ENCODE data around the gene SCRN1.

The SCRN1 gene

DNA sequence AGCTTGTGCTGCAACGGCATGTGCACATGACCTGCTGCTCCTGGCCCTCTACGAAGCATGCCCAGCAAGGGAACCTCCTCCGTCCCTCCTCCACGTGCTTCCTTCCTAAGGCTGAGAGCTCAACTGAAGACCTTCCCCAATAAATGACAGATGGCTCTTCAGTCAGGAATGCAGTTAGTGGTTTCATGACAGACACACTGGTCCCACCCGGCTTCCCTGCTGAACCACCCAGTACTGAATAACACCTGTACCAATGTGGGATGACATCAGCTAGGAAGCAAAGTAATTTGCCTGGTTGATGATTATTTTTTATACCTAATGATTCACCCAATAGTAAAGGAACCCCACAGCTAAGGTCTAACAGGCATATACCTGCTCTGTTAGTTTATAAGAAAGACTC, 69.1 kb downstream of the SCRN1 start:
- no peak overlapping the region for H3K4me3 ChIP-seq (ENCODE audit: low read length)
- H3K9me3 ChIP-seq (ENCODE audit: insufficient read depth, low read depth, low read length) = no peaks in the 10 kb centered on the region
- H3K36me3 ChIP-seq (ENCODE audit: insufficient read depth, low read depth, low read length) = peaks cover 22% of the 10 kb centered on the region
- no peak overlapping the region for H3K9ac ChIP-seq (ENCODE audit: low read depth, low read length)
- H3K27ac ChIP-seq (ENCODE audit: low read length) = no peak overlapping the region
- no peaks in the 10 kb centered on the region for H3K4me1 ChIP-seq (ENCODE audit: insufficient read depth, low read length)
- no peaks in the 10 kb centered on the region for H3K27me3 ChIP-seq (ENCODE audit: insufficient read depth, low read length)

DNA sequence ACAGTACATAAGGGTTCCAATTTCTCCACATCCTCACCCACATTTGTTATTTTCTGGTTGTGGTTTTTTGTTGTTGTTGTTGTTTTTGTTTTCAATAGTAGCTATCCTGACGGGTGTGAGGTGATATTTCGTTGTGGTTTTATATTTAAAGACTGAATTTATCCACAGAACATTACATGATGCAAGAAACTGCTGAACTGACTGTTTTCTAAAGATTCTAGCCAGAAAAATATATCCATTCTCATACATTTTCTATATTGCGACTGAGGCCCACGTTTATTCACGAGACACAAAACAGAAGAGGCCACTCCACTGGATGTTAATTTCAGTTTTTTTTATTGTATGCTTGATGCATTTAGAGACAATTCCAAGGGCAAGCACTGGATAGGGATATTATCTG, 69.8 kb downstream of the SCRN1 start:
- no peak overlapping the region for H3K27ac ChIP-seq (ENCODE audit: low read length)
- H3K4me1 ChIP-seq (ENCODE audit: insufficient read depth, low read length) = no peaks in the 10 kb centered on the region
- H3K36me3 ChIP-seq (ENCODE audit: insufficient read depth, low read depth, low read length) = peaks cover 22% of the 10 kb centered on the region
- H3K9me3 ChIP-seq (ENCODE audit: insufficient read depth, low read depth, low read length) = no peaks in the 10 kb centered on the region
- H3K9ac ChIP-seq (ENCODE audit: low read depth, low read length) = no peak overlapping the region
- no peak overlapping the region for H3K4me3 ChIP-seq (ENCODE audit: low read length)
- no peaks in the 10 kb centered on the region for H3K27me3 ChIP-seq (ENCODE audit: insufficient read depth, low read length)

DNA sequence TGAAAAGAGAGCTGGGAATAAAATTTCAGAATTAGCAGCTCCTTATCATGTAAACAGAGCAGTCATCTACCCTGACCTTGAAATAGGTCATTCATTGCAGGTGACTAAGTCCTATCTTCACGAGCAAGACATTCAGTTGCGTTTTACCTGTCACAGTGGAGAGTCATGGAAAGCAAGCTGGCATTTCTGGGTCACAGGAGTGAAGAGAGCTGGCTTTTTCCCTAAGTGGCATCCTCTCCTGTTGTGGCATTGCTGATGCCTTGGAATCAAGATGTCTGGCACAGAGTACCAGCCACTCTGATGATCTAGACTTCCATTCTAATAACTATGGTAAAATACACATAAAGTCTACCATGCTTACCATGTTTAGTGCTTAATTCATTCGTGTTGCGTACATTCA, 70.8 kb downstream of the SCRN1 start:
- Histone ChIP-seq H3K36me3 (ENCODE audit: insufficient read depth, low read depth, low read length) (peaks cover 21% of the 10 kb centered on the region), H3K9ac (ENCODE audit: low read depth, low read length) (no peak overlapping the region), H3K4me3 (ENCODE audit: low read length) (no peak overlapping the region), H3K27me3 (ENCODE audit: insufficient read depth, low read length) (no peaks in the 10 kb centered on the region), H3K4me1 (ENCODE audit: insufficient read depth, low read length) (no peaks in the 10 kb centered on the region), H3K9me3 (ENCODE audit: insufficient read depth, low read depth, low read length) (no peaks in the 10 kb centered on the region), H3K27ac (ENCODE audit: low read length) (no peak overlapping the region)

DNA sequence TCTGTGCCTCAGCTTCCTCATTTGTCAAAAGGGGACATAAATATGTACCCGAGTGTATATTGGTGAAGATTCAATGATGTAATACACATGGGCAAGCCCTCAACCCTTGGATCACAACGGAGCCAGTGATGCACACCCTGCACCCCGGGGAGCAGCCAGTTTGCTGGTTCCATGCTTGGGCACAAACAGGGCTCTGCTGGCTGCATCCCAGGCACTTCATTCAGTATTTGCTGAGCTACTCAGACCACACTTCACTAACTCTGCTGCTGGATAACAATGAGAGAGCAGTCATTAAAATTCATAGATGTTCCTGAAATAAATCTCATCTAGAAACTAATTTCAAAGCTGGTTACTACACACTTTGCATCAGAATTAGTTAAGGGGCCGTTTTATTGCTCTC, 72.0 kb downstream of the SCRN1 start:
- Histone ChIP-seq H3K4me1 (ENCODE audit: insufficient read depth, low read length) (no peaks in the 10 kb centered on the region), H3K36me3 (ENCODE audit: insufficient read depth, low read depth, low read length) (peaks cover 10% of the 10 kb centered on the region), H3K27ac (ENCODE audit: low read length) (no peak overlapping the region), H3K4me3 (ENCODE audit: low read length) (no peak overlapping the region), H3K27me3 (ENCODE audit: insufficient read depth, low read length) (no peaks in the 10 kb centered on the region), H3K9me3 (ENCODE audit: insufficient read depth, low read depth, low read length) (no peaks in the 10 kb centered on the region), H3K9ac (ENCODE audit: low read depth, low read length) (no peak overlapping the region)

DNA sequence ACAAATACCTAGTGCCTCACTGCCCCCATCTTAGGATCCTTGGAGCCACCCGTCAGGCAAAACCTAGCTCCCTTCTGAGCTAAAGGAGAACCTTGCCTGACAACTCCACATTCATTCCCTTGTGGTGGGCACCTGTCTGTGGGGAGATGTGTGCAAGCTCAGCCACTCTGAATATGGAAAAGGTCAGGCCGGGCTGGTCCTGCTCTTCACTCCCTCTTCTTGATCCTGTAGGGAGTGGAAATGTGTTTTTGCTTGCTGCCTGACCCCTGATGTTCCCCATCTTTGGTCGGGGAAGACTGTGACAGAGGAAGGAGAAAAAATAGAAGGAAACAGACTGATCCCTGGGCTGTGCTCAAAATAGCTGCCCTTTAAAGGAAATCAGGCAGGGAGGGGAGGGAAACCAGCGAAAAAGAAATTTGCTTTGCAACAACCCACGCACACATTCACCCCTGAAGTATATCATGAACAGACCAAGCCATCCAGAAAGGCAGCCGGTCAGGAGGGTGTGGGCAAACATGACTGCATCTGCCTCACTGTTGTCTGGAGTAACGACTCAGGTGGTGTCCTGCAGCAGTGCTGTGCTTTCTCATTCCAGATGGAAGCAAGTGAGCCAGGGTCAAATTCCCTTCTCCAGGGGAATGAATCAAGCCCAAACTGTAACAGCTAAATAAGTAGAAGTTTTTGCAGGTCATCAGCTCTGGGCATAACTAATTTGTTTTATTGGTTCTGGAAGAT, 74.0 kb downstream of the SCRN1 start:
- Histone ChIP-seq H3K36me3 (ENCODE audit: insufficient read depth, low read depth, low read length) (peaks cover 10% of the 10 kb centered on the region), H3K9ac (ENCODE audit: low read depth, low read length) (no peak overlapping the region), H3K27ac (ENCODE audit: low read length) (no peak overlapping the region), H3K27me3 (ENCODE audit: insufficient read depth, low read length) (no peaks in the 10 kb centered on the region), H3K4me3 (ENCODE audit: low read length) (no peak overlapping the region), H3K4me1 (ENCODE audit: insufficient read depth, low read length) (no peaks in the 10 kb centered on the region), H3K9me3 (ENCODE audit: insufficient read depth, low read depth, low read length) (no peaks in the 10 kb centered on the region)

DNA sequence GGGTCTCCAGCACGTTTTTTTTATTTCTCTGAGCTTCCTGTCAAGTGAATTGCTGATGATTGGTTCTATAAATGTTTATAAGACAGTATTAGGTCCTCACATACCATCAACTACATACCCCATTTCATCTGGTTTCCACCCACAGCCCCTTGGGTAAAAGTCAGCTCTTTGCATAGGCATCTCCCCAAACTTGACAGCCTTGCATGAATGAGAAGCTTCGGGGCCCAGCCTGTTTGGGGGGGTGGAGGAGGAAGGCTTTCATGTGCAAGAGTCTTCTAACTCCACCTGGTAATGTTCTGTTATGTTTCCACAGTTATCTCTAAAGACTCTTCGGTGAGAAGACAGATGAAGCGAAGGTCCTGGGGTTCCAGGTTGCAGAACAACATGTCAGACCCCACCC, 75.4 kb downstream of the SCRN1 start:
- Histone ChIP-seq H3K27me3 (ENCODE audit: insufficient read depth, low read length) (no peaks in the 10 kb centered on the region), H3K27ac (ENCODE audit: low read length) (no peak overlapping the region), H3K4me1 (ENCODE audit: insufficient read depth, low read length) (no peaks in the 10 kb centered on the region), H3K4me3 (ENCODE audit: low read length) (no peak overlapping the region), H3K9me3 (ENCODE audit: insufficient read depth, low read depth, low read length) (no peaks in the 10 kb centered on the region), H3K9ac (ENCODE audit: low read depth, low read length) (no peak overlapping the region), H3K36me3 (ENCODE audit: insufficient read depth, low read depth, low read length) (no peaks in the 10 kb centered on the region; the same call in 1 of the 2 replicates)

DNA sequence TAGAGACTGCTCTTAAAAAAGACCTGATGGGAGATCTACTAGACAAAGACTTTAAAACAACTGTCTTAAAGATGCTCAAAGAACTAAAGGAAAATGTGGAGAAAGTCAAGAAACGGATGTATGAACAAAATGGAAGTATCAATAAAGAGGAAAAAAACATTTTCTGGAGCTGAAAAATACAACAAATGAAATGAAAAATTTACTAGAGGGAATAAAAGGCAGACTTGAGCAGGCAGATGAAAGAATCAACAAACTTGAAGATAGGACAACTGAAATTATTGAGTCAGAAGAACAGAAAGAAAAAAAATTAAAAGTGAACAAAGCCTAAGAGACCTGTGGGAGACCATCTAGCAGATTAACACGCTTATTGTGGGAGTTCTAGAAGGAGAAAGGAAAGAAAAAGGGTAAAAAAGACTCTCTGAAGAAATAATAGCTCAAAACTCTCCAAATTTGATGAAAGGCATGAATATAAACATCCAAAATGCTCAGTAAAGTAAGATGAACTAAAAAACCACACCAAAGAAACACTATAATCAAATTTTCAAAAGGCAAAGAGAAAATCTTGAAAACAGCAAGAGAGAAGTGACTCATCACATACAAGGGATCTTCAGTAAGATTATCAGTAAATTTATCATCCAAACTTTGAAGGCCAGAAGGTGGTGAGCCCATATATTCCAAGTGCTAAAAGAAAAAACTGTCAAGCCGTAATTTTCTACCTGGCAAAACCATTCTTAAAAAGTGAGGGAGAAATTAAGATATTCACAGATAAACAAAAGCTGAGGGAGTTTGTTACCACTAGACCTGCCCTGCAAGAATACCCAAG, 83.2 kb downstream of the SCRN1 start:
- Histone ChIP-seq H3K27me3 (ENCODE audit: insufficient read depth, low read length) (no peaks in the 10 kb centered on the region), H3K9ac (ENCODE audit: low read depth, low read length) (no peak overlapping the region), H3K4me1 (ENCODE audit: insufficient read depth, low read length) (no peaks in the 10 kb centered on the region), H3K4me3 (ENCODE audit: low read length) (no peak overlapping the region), H3K9me3 (ENCODE audit: insufficient read depth, low read depth, low read length) (peaks cover 8% of the 10 kb centered on the region), H3K27ac (ENCODE audit: low read length) (no peak overlapping the region), H3K36me3 (ENCODE audit: insufficient read depth, low read depth, low read length) (peaks cover 37% of the 10 kb centered on the region)

DNA sequence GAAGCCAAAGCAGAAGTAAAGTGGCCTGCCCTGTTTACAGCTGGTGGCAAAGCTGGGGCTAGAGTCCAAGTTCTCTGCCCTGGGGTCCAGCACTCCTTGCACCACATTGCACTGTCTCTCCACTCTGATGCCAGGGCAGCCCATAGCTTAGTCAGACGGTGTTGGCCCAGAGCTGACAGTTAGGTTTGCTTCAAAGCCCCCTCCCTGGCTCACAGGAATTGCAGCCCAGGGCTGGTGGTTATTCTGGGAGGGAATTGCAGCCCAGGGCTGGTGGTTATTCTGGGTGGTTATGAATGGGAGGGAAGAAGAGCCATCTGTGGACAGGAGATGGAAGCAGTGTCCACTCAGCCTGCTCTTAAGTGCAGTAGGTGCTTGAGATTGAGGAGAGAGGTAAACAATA, 88.9 kb downstream of the SCRN1 start:
- peaks cover 28% of the 10 kb centered on the region for H3K36me3 ChIP-seq (ENCODE audit: insufficient read depth, low read depth, low read length)
- peaks cover 5% of the 10 kb centered on the region; the same call in 1 of the 2 replicates for H3K9me3 ChIP-seq (ENCODE audit: insufficient read depth, low read depth, low read length)
- no peak overlapping the region for H3K4me3 ChIP-seq (ENCODE audit: low read length)

DNA sequence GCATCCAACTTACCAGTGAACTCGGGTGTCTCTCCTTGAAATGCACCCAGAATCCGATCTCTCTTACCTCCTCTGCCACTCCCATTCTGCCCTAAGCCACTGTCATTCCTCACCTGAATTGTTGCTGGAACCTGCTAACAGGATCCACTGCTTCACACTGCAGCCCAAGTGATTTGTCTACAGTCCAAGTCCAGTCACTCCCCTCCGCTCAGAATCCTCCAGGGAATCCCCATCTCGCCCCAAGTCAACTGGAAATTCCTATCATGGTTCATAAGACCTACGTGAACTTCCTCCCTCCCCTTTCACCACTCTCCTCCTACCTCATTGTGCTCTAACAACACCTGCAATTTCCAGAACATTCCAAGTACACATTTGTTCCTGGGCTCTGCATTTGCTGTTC, 91.3 kb downstream of the SCRN1 start:
- no peaks in the 10 kb centered on the region for H3K27me3 ChIP-seq (ENCODE audit: insufficient read depth, low read length)
- no peaks in the 10 kb centered on the region for H3K4me1 ChIP-seq (ENCODE audit: insufficient read depth, low read length)
- peaks cover 5% of the 10 kb centered on the region; the same call in 1 of the 2 replicates for H3K9me3 ChIP-seq (ENCODE audit: insufficient read depth, low read depth, low read length)
- peaks cover 17% of the 10 kb centered on the region; the same call in 1 of the 2 replicates for H3K36me3 ChIP-seq (ENCODE audit: insufficient read depth, low read depth, low read length)
- no peak overlapping the region for H3K4me3 ChIP-seq (ENCODE audit: low read length)
- H3K27ac ChIP-seq (ENCODE audit: low read length) = no peak overlapping the region
- H3K9ac ChIP-seq (ENCODE audit: low read depth, low read length) = no peak overlapping the region

More for the DNA sequence above, 88.9 kb downstream of the SCRN1 start:
- Histone ChIP-seq H3K4me1 (ENCODE audit: insufficient read depth, low read length) (no peaks in the 10 kb centered on the region), H3K9ac (ENCODE audit: low read depth, low read length) (no peak overlapping the region), H3K27me3 (ENCODE audit: insufficient read depth, low read length) (no peaks in the 10 kb centered on the region), H3K27ac (ENCODE audit: low read length) (no peak overlapping the region)

DNA sequence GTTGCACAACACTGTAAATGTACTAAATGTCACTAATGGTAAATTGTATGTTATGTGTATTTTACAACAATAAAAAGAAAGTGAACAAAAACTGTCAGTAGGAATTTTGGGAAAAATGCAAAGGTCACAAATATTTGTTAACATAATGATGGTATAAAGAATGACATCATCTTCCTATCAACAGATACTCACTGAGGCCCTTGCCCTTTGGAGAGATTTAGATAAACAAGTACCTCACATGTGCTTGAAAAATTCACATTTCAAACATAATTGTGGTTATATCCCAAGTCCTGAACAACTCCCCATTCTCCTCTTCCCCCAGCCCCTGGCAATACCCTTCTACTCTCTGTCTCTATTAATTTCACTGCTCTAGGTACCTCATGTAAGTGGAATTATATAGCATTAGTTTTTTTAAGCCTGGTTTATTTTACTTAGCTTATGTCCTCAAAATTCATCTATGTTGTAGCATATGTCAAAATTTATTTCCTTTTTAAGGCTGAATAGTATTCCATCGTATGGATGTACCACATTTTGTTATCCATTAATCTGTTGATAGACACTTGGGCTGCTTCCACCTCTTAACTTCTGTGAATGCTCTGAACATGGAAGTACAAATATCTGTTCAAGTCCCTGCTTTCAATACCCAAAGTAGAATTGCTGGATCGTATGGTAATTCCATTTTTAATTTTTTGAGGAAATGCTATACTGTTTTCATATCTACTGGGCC, 92.8 kb downstream of the SCRN1 start:
- Histone ChIP-seq H3K9ac (ENCODE audit: low read depth, low read length) (no peak overlapping the region), H3K27ac (ENCODE audit: low read length) (no peak overlapping the region), H3K9me3 (ENCODE audit: insufficient read depth, low read depth, low read length) (peaks cover 5% of the 10 kb centered on the region; the same call in 1 of the 2 replicates), H3K36me3 (ENCODE audit: insufficient read depth, low read depth, low read length) (peaks cover 24% of the 10 kb centered on the region; the same call in 1 of the 2 replicates), H3K4me1 (ENCODE audit: insufficient read depth, low read length) (no peaks in the 10 kb centered on the region), H3K4me3 (ENCODE audit: low read length) (no peak overlapping the region), H3K27me3 (ENCODE audit: insufficient read depth, low read length) (no peaks in the 10 kb centered on the region)

DNA sequence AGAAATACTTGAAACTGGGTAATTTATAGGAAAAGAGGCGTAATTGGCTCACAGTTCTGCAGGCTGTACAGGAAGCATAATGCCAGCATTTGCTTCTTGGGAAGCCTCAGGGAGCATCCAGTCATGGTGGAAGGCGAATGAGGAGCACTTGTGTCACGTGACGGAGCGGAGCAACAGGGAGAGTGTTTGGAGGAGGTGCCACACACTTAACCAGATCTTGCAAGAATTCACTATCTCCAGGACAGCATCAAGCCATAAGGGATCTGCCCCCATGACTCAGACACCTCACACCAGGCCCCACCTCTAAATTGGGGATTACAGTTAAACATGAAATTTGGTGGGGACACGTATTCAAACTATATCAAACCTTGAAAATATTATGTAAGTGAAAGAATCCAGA, 94.0 kb downstream of the SCRN1 start:
- peaks cover 5% of the 10 kb centered on the region; the same call in 1 of the 2 replicates for H3K9me3 ChIP-seq (ENCODE audit: insufficient read depth, low read depth, low read length)
- H3K4me3 ChIP-seq (ENCODE audit: low read length) = no peak overlapping the region
- peaks cover 27% of the 10 kb centered on the region; the same call in 1 of the 2 replicates for H3K36me3 ChIP-seq (ENCODE audit: insufficient read depth, low read depth, low read length)
- H3K4me1 ChIP-seq (ENCODE audit: insufficient read depth, low read length) = no peaks in the 10 kb centered on the region
- no peak overlapping the region for H3K9ac ChIP-seq (ENCODE audit: low read depth, low read length)
- H3K27ac ChIP-seq (ENCODE audit: low read length) = no peak overlapping the region
- no peaks in the 10 kb centered on the region for H3K27me3 ChIP-seq (ENCODE audit: insufficient read depth, low read length)

All from iPS-20b (cell line).